ENCODE data around the gene HAS3.

DNA sequence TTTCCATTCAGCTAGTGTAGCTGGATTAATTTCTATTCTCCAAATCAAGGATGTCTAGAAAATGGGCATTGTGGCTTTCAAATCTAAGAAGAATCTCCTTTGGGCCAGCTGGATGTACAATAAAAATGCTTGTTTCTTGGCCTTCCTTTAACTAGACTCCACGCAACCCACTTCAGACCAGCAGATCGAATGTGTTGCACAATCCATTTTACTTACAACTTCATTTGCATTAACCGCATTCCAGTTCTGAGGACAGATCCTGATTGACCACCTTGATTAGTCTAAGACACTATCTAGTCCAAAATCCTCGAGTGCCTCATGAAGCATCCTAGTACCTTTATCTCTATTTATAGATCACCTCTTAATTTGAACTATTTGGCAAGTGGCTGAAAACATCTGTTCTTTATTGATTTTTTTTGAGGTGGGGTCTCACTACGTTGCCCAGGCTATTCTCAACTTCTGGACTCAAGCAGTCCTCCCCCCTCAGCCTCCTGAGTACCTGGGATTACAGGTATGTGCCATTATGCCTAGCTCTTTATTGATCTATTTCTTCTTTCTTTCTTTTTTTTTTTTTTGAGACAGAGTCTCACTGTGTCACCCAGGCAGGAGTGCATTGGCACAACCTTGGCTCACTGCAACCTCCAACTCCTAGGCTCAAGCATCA, 20.3 kb upstream of the HAS3 start:
- no peak for TF ChIP-seq GABPA (IDR thresholded peaks at IDR 0.05; ENCODE audit: low read depth)
- TF ChIP-seq POLR2AphosphoS5 (IDR thresholded peaks at IDR 0.05; ENCODE audit: low read depth, low read length), result no peak
- no peak for TF ChIP-seq EZH2phosphoT487 (IDR thresholded peaks at IDR 0.05; ENCODE audit: borderline replicate concordance, low read depth)
- TF ChIP-seq EP300 (IDR thresholded peaks at IDR 0.05; ENCODE audit: borderline replicate concordance in 1 of 2, low read depth in 1 of 2, low read length in 1 of 2), result no peak
- TF ChIP-seq TEAD4 (IDR thresholded peaks at IDR 0.05; ENCODE audit: borderline replicate concordance, insufficient read depth), result no peak
- TF ChIP-seq, protein P1, sequence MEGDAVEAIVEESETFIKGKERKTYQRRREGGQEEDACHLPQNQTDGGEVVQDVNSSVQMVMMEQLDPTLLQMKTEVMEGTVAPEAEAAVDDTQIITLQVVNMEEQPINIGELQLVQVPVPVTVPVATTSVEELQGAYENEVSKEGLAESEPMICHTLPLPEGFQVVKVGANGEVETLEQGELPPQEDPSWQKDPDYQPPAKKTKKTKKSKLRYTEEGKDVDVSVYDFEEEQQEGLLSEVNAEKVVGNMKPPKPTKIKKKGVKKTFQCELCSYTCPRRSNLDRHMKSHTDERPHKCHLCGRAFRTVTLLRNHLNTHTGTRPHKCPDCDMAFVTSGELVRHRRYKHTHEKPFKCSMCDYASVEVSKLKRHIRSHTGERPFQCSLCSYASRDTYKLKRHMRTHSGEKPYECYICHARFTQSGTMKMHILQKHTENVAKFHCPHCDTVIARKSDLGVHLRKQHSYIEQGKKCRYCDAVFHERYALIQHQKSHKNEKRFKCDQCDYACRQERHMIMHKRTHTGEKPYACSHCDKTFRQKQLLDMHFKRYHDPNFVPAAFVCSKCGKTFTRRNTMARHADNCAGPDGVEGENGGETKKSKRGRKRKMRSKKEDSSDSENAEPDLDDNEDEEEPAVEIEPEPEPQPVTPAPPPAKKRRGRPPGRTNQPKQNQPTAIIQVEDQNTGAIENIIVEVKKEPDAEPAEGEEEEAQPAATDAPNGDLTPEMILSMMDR (IDR thresholded peaks at IDR 0.05), result no peak
- TF ChIP-seq RAD21 (IDR thresholded peaks at IDR 0.05; ENCODE audit: low read length), result no peak
- TF ChIP-seq, protein P2, sequence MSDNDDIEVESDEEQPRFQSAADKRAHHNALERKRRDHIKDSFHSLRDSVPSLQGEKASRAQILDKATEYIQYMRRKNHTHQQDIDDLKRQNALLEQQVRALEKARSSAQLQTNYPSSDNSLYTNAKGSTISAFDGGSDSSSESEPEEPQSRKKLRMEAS (IDR thresholded peaks at IDR 0.05; ENCODE audit: low read depth), result no peak
- TF ChIP-seq, protein P3, sequence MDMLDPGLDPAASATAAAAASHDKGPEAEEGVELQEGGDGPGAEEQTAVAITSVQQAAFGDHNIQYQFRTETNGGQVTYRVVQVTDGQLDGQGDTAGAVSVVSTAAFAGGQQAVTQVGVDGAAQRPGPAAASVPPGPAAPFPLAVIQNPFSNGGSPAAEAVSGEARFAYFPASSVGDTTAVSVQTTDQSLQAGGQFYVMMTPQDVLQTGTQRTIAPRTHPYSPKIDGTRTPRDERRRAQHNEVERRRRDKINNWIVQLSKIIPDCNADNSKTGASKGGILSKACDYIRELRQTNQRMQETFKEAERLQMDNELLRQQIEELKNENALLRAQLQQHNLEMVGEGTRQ (IDR thresholded peaks at IDR 0.05; ENCODE audit: borderline replicate concordance, low read depth, low read length), result no peak
- TF ChIP-seq TAF1 (IDR thresholded peaks at IDR 0.05; ENCODE audit: borderline replicate concordance, low read depth, low read length), result no peak
- TF ChIP-seq GATA2 (CRISPR knock-in tag; IDR thresholded peaks at IDR 0.05), result no peak
- TF ChIP-seq RCOR1 (IDR thresholded peaks at IDR 0.05; ENCODE audit: low read length), result no peak
- no peak for TF ChIP-seq CHD2 (IDR thresholded peaks at IDR 0.05; ENCODE audit: low read length, partially characterized antibody)
